ENCODE measurements around the gene HOXB8.

Gene HOXB8

DNA sequence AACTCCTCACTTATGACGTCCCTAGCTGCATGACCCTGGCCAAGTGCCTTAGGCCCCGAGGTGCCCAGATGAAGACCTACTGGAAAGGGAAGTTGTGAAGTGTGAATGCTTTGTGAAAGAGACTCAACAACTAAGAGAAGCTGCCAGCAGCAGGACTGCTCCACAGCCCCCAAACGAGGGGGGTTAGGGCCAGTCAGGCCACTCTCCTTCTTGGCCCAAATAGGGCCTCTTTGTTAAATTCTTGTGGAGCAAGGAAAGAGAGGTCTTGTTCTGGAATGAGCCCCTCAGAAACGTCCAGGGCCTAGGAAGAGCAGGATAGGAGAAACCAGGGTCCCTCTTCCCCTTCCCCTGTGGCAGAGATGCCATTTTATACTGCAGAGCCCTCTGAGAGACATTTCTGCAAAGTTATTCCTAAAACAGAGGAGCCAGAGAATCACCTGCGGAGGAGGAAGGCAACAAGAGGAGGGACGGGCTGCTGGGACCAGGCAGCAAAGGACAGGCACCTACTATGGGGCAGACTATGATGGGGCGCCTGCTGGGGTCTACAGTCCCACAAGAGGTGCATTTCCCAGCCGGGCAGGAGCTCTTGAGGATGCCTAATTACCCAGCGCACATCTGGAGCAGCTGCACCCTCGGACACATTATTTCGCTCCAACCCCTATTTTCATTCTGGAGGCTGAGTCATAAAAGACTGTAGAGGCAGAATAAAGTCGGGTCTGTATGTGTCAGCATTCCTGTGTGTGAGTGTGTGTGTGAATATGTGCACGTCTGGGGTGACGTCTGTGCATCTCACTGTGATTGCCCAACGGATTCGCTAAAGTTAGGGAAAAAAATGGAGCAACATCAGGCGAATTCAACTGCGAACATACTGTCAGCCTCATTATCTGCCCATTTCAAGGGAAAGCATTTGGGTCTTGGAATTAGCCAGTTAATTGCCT lies 22.5 kb upstream of the HOXB8 start:
- DNase-seq = no peak

GRCh38 chr17:48636177-48637018 lies 21.3 kb upstream of the HOXB8 start:
- peak; percentile 97 for DNase-seq

DNA sequence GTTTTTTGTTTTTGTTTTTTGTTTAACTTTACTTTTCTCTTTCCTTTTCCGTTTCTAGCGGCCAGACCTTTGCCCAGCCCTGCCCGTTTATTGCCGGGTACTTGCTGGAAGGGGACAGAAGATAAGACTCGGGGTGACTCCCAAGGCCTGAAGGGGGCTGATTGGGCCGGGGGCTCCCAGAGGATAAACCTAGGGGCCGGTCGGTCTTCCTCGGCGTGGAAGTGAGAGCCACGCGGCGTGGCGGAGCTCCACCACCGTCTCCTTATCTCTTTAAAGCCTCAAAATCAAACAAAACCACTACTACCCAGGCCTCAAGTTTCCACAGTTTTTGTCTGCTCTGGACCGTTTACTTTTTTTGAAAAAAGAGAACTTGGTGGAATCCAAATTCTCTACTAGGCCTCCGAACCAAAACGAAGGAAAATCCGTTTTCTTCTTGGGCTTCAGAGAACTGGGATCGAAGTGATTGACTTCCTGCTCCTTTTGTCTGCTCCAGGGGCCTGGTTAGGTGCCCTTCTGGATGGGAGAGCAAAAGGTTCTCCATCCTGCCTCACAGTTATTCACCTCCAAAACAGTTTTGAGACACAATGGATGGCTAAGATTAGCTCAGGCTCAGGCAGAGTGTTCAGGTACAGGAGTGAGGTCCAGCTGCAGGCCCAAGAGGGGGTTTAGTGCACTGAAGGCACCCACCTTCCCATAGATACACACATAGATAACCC lies 19.6 kb upstream of the HOXB8 start:
- peak; percentile 39 for DNase-seq

- no peak for DNase-seq
Observed at GRCh38 chr17:48633266-48633677, 18.2 kb upstream of the HOXB8 start.

DNA sequence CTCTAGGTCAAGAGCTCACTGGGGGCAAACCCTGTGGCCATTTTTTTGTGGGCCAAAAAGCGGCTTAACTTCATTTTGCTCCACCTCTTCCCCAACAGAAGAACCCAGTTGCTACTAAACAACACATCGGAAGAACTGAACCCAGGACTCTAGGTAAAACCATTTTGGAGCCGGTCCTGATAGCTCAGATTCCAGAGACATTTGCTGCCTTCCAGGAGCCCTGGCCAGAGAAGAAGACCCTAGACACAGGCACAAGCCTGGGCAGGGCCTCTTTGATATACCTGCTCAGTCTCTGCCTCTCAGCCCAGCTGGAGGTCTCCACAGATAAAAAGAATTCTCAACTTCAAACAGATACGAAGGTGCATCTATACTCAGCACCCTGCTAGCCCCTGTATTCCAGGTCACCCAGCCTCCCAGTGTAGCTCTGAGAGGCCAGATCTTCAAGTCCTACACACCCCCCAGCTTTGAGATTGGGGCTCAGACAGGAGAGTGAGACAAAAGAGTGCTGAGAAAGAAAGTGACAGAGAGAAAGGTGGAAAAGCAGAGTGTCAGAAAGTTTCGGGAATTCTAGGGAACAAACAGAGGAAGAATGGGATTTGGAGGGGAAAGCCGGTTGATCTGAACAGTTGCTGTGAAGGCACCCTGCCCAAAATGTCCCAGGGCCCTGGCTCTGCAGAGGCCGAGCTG lies 17.6 kb upstream of the HOXB8 start:
- no peak for DNase-seq

- no peak for DNase-seq
Observed at GRCh38 chr17:48631693-48632578, 16.8 kb upstream of the HOXB8 start.

DNA sequence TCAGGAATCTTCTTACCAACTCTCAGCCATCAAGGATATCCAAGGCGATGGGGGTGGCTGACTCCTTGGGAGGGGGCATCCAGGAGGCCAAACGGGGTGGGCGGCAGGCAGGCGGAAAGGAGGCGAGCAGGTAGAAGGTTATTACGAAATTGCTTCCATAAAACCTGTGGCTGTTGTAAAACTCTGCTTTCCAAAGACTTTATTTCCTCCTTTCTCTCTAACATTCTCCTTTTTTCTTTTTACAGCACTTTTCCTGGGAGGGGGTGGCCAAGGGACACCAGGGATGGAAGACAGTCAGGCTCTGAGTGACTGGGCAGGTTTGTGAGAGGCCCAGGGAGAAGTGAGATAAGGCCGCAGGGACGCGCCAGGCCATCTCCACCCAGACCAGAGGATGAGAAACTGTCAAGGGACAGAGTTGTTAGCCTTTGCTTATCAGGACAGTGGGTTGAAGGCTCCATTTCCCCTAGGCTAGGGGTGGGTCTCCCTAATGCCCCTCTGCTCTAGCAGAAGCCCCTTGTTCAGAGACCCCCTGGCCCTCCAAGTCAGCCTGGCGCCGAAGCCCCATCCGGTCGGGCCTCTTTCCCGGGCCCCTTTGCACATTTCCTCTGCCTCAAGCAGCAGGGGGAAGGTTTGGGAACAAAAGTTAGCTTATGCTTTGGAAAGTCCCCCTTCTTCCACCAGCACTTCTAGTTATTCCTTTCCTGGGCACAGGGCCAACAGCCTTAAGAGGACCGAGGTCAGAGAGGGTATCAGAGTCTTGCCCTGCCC lies 16.0 kb upstream of the HOXB8 start:
- peak; percentile 88 for DNase-seq

DNA sequence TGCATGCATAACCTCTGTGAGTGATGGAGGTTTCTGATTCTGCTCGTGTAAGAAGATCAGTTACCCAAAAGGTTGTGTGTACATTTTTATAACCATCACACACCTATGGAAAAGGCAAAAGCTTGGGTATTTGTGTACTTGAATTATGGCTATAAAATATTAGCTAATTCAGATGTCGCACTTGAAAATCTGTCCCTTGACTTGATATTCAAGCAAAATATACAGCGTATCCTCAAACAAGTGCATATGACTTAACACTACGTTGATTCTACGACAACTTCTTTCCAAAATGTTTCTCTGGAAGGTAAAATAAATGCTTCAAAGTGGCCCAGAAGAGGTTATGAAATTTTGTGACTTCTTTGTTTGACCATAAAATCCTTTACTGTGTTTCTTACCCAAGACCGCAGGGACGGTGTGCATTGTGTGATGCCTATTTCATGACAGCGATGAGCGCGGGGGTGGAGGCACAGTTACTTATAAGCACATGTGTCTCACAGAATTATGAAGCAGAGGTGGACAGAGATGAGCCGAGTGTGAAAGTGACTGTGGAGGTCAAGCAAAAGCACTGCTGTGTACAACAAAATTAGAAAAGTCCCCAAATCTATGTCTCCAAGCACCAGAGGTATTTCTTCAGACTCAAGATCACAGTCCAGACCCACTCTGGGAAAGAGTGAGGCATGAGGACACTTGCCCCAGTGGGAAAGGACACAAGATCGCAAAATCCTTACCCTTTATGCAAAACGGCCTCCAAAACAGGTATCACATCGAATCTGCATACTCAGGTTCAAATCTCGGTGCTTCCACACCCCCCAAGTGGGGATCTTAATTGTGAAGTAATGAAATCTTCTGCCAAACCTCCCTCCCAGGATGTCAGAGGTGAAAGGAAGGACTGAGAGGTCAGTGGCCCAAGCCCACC lies 15.2 kb upstream of the HOXB8 start:
- no peak for DNase-seq

DNA sequence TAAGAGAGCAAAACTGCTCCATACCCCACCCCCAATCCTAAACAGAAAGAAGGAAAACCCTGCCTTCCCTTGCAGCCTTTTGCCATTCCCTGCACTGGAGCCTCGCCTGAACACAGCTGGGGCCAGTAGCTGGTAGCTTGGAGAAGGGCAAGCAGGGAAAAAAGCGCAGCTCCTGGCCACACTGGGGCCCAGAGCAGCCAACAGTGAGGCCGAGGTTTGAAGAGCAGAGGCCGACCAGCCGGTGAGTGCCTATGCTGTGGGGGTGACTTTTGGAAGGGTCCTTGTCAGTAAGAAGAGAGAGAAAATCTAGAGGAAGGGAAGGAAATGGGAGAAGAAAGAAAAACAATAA lies 14.3 kb upstream of the HOXB8 start:
- DNase-seq = no peak

DNA sequence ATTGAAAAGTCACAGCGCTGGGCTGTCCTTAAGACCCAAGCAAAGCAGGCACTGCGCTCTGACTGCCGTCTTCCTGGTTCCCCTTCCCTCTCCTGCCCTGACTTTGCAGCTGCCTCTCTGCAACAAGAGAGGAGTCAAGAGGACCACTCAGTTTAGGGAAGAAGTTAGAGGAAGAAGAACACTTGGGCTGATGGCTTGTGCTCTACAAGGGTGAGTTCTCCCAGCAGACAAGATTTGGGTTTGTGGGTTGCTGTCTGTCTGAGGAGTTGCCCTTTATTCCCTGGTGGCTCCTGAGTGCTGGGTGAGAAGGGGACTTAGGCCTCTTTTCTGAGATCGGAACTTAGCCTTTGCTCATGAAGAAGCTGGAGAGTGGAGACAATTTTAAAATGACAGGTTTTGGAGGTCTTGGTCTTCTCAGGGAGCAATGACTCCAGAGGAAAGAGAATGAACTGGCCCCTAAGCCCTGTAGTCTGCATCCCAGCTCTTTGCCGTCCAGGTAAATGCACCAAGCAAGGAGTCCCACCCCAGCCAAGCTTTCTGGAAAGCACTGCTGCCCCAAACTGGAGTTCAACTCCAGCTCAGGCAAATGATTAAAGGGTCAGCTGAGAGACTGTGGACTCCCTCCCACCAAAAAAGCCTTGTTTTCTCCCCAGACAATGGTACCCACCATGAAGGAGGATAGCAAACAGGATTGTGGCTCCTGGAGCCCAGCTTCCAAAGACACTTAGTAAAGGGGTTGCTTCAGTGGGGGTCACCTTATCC lies 13.7 kb upstream of the HOXB8 start:
- no peak for DNase-seq

DNA sequence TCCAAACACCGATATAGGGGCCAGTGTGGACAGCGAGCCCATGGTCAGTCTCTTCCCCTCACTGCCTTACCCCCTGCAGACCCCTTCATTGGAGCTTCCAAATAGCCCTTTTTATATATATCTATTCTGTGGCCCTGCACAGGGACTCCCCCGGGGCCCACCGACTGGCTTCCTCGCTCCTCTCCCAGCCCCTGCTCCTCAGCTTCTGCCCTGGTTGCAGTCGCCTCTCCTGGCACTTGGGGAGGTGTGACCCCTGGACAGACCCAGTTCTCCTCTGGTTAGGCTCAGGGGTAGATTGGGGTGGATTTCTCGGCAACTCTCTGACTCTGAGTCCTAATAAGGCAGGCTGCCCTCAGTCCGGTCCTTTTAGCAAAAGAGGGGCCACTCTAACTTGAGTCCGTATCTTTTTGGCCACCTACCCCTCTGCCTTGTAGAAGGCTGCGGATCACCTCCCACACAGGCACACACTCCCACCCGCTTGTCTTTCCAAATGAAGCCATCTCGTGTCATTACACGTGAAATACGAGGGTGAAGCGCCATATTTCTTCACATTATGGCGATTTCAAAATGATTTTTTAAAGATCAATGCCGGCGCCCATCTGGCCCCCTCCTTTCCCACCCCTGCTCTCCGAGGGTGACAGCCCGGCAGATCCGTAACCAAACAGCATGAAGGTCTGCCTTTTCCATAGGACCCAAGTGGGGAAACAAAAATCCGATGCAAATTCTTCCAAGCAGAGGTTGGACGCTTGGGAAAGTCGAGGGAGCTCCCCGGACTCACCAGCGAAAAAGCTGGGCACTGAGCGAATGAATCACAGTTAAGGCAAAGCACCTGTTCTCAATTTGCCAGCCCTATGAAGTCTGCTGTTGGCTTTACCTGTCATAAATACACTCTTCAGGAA lies 12.8 kb upstream of the HOXB8 start:
- DNase-seq = no peak

DNA sequence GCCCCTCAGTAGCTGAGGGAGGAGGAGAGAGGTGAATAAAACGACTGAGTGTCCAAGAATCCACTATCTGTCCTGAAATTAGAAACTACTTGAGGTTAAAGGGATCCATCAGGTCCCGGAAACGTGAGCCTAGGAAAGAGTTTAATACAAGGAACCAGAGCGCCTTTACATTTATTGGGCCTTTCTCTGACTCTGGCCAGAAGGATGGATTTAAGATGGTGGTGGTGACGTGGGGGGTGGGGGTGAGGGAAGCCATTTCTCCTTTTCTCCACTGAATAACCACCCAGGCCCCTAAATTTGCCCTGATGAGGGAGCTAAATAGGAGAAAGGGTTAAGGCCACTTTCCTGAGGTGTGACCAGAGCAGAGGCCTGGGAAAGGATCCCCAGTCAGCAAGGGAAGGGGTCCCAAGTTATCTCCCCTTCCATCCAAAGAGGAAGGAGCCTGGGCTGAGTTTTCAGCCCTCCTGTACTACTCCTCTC lies 12.1 kb upstream of the HOXB8 start:
- DNase-seq = no peak

- peak; percentile 98 for DNase-seq
Observed at GRCh38 chr17:48626245-48627117, 11.4 kb upstream of the HOXB8 start, which contains the start of gene HOXB9. TSS of gene HOXB9 (minus strand) at chr17:48626358. CDS start at chr17:48626269, 89 bp downstream.

DNA sequence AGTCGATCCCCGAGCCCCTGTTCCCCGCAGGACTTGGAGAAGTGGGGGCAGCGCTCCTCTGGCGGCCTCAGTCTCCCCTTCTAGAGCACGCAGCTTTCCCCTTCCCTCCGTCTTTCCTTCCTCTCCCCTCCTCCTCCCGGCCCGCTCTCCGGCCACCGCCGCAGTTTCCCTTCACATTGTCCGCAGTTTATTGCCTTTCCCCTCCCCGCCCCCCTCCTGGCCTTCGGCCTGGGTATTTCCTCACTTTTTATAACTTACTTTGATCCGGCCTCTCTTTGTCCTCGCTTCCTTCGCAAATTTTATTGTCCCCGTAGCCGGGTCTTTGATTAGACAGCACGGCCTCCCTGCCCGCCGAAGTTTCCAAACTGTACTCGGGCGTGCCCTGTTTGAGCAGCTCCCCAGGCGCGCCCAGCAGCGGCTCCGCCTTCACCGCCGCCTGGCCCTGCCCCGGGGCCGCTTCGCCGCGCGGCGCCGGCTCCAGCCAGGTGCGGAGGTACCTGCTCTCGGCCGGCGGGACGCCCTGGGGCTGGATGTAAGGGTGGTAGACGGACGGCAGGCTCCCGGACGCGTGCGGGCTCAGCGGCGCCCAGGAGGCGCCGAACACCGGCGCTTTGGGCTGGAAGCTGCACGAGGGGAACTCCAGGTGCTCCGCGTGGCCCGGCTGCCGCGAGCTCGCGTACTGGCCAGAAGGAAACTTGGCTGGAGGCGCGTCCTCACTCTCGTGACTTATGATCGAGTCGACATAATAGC lies 10.6 kb upstream of the HOXB8 start:
- DNase-seq = peak; percentile 56

Measured in OCI-M1 (cell line).